ENCODE data around the gene CASK. TPM values are rescaled to one million over a fixed set of nuclear protein-coding genes. Genes with fewer than 3 reads are reported as not detected.
"Not testable (repeated sequence)": the region's sequence is repeated elsewhere in the genome, so short reads cannot be mapped to it uniquely, and the experiment has no call there.

Gene CASK
- total and polyA plus RNA-seq, 7 donors, result 9.5 to 37.1 (median 18.4) TPM

GRCh38 chrX:41684138-41684537, 239.2 kb downstream of the CASK start:
- TF ChIP-seq EP300 (IDR thresholded peaks at IDR 0.05), result no peak
- no peak for TF ChIP-seq POLR2A (IDR thresholded peaks at IDR 0.05)
- TF ChIP-seq, protein P1, sequence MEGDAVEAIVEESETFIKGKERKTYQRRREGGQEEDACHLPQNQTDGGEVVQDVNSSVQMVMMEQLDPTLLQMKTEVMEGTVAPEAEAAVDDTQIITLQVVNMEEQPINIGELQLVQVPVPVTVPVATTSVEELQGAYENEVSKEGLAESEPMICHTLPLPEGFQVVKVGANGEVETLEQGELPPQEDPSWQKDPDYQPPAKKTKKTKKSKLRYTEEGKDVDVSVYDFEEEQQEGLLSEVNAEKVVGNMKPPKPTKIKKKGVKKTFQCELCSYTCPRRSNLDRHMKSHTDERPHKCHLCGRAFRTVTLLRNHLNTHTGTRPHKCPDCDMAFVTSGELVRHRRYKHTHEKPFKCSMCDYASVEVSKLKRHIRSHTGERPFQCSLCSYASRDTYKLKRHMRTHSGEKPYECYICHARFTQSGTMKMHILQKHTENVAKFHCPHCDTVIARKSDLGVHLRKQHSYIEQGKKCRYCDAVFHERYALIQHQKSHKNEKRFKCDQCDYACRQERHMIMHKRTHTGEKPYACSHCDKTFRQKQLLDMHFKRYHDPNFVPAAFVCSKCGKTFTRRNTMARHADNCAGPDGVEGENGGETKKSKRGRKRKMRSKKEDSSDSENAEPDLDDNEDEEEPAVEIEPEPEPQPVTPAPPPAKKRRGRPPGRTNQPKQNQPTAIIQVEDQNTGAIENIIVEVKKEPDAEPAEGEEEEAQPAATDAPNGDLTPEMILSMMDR (IDR thresholded peaks at IDR 0.05), result no peak
- no peak for TF ChIP-seq POLR2AphosphoS5 (IDR thresholded peaks at IDR 0.05)
- no peaks in the 10 kb centered on the region for H3K27me3 ChIP-seq
- WGBS, 2 donors, result 48 to 61% methylated on average over 3 of the region's 3 CpGs
- no peak overlapping the region for H3K4me3 ChIP-seq
- H3K36me3 ChIP-seq, result no peaks in the 10 kb centered on the region
- intact Hi-C loops (cut with DNase I), result no loop called here
- no peaks in the 10 kb centered on the region for H3K4me1 ChIP-seq
- H3K9me3 ChIP-seq, result no peaks in the 10 kb centered on the region
- no peak overlapping the region for H3K27ac ChIP-seq
- no peak for DNase-seq

GRCh38 chrX:41677183-41678060, 245.9 kb downstream of the CASK start:
- no peak overlapping the region for H3K27ac ChIP-seq
- H3K9me3 ChIP-seq, result no peaks in the 10 kb centered on the region
- no peaks in the 10 kb centered on the region for H3K36me3 ChIP-seq
- H3K27me3 ChIP-seq, result no peaks in the 10 kb centered on the region
- WGBS, 2 donors, result 85 to 88% methylated on average over 6 of the region's 6 CpGs
- TF ChIP-seq POLR2A (IDR thresholded peaks at IDR 0.05), result no peak
- TF ChIP-seq EP300 (IDR thresholded peaks at IDR 0.05), result no peak
- TF ChIP-seq, protein P1 (IDR thresholded peaks at IDR 0.05), result no peak
- TF ChIP-seq POLR2AphosphoS5 (IDR thresholded peaks at IDR 0.05), result no peak
- intact Hi-C loops (cut with DNase I), result no loop called here
- no peak for DNase-seq
- H3K4me1 ChIP-seq, result no peaks in the 10 kb centered on the region
- no peak overlapping the region for H3K4me3 ChIP-seq

DNA sequence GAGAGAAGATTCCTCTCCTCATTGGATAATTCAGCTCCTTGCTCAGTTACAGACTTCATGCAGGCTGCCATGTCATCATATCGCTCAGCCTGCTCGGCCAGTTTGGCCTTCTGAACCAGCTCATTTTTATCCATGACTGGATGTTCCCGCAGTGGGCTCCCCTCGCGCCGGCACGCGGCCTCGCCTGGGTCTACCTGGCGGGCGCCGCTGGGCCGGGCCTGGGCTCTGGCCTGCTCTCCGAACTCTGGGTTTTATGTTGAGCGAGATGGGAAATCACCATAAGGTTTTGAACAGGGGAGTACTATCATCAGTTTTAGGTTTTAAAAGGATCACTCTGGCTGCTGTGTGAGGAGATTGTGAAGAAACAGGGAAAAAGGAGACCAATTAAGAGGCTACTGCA, 247.0 kb downstream of the CASK start:
- H3K4me1 ChIP-seq; H3K4me3 ChIP-seq; H3K9me3 ChIP-seq; DNase-seq; H3K27me3 ChIP-seq; H3K27ac ChIP-seq; H3K36me3 ChIP-seq; intact Hi-C loops (cut with DNase I): not testable (repeated sequence)
- WGBS, 2 donors, result 98% methylated on average over 15 of the region's 15 CpGs

GRCh38 chrX:41672643-41673042, 250.7 kb downstream of the CASK start:
- TF ChIP-seq POLR2AphosphoS5 (IDR thresholded peaks at IDR 0.05) (no peak), POLR2A (IDR thresholded peaks at IDR 0.05) (no peak), EP300 (IDR thresholded peaks at IDR 0.05) (no peak)
- TF ChIP-seq, protein P1 (IDR thresholded peaks at IDR 0.05), result no peak
- intact Hi-C loops (cut with DNase I), result no loop called here
- WGBS, 2 donors, result 82 to 94% methylated on average over 1 of the region's 1 CpG
- no peaks in the 10 kb centered on the region for H3K27me3 ChIP-seq
- DNase-seq, result no peak
- no peaks in the 10 kb centered on the region for H3K4me1 ChIP-seq
- H3K4me3 ChIP-seq, result no peak overlapping the region
- no peaks in the 10 kb centered on the region for H3K9me3 ChIP-seq
- no peak overlapping the region for H3K27ac ChIP-seq
- no peaks in the 10 kb centered on the region for H3K36me3 ChIP-seq

GRCh38 chrX:41671082-41671481, 252.3 kb downstream of the CASK start:
- H3K27ac ChIP-seq, result no peak overlapping the region
- TF ChIP-seq EP300 (IDR thresholded peaks at IDR 0.05) (no peak), POLR2AphosphoS5 (IDR thresholded peaks at IDR 0.05) (no peak), POLR2A (IDR thresholded peaks at IDR 0.05) (no peak)
- TF ChIP-seq, protein P1 (IDR thresholded peaks at IDR 0.05), result no peak
- intact Hi-C loops (cut with DNase I), result no loop called here
- 81 to 83% methylated on average over 1 of the region's 1 CpG for WGBS, 2 donors
- H3K4me1 ChIP-seq, result no peaks in the 10 kb centered on the region
- no peaks in the 10 kb centered on the region for H3K9me3 ChIP-seq
- no peak overlapping the region for H3K4me3 ChIP-seq
- no peak for DNase-seq
- H3K36me3 ChIP-seq, result no peaks in the 10 kb centered on the region
- no peaks in the 10 kb centered on the region for H3K27me3 ChIP-seq

All from sigmoid colon (tissue), 7 donors.